ENCODE data around the gene ALDH4A1. TPM values are rescaled to one million over a fixed set of nuclear protein-coding genes. Genes with fewer than 3 reads are reported as not detected.

Gene ALDH4A1
- total and polyA plus RNA-seq, 10 of the 15 experiments (the other 5 are each of a cell fraction or from before 2014, with no cell fraction given), result 0.06 to 25.5 (median 13.0) TPM

DNA sequence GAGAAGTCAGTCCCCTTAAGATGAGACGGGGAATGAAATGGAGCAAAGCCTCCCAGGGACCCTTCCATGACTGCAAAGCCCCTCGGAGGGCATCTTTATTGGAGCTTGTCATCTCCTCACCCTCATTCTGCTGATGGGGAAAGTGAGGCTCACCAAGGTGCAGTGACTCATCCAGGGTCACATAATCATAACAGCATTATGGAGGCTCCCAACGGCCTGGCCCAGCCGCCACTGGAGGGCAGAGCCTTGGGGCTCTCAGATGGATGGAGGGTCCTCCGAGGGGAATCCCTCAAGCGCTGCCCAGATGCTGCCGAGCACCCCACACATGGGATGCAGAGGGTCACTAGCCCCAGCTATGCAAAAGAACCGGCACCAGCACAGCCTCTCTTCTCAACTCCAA, 35.2 kb upstream of the ALDH4A1 start:
- intact Hi-C loops (cut with micrococcal nuclease; ENCODE audit: unreplicated experiment) (no loop called here), in situ Hi-C loops (cut with MboI) (no loop called here)
- Histone ChIP-seq H3K27me3 (replicated peaks in 1 of 2; ENCODE audit: control insufficient read depth in 2 of 2, insufficient read depth in 2 of 2, low read length in 1 of 2) (no peaks in the 10 kb centered on the region), H3K4me2 (ENCODE audit: control insufficient read depth, insufficient read depth) (no peak overlapping the region), H3K79me2 (ENCODE audit: control insufficient read depth, insufficient read depth, low read length) (no peaks in the 10 kb centered on the region; the same call in 1 of the 2 replicates), H3K4me1 (ENCODE audit: control insufficient read depth, insufficient read depth, low read length) (0 out of 2 replicates have a peak, but pooled peaks cover 3% of the 10 kb centered on the region), H3K4me3 (no peak overlapping the region), H3K27ac (ENCODE audit: control insufficient read depth, insufficient read depth) (no peak overlapping the region), H4K20me1 (ENCODE audit: control insufficient read depth, insufficient read depth) (no peaks in the 10 kb centered on the region), H3K36me3 (ENCODE audit: control insufficient read depth in 2 of 2, insufficient read depth in 2 of 2, low read length in 1 of 2) (no peaks in the 10 kb centered on the region; a peak in 1 of 4 replicates), H3K9ac (ENCODE audit: control insufficient read depth, insufficient read depth, low read length) (no peak overlapping the region), H2AFZ (ENCODE audit: control insufficient read depth, low read depth, low read length) (no peak overlapping the region), H3K9me3 (replicated peaks; ENCODE audit: control insufficient read depth, insufficient read depth, low read length) (no peaks in the 10 kb centered on the region)
- no peak for DNase-seq (ENCODE audit: low read depth, low spot score)
- 78% methylated on average over 8 of the region's 8 CpGs for WGBS (ENCODE audit: insufficient coverage, insufficient replicate concordance, low lambda C conversion rate, missing lambda C conversion rate)
- SMC1A ChIA-PET (ENCODE audit: uncharacterized antibody, unreplicated experiment), result interaction anchor here (1.3 kb wide), 1 partner anchor 13 kb away, joined by 4 read pairs; no protein-coding TSS in a partner anchor
- FAIRE-seq, result no peak
- no peak for ATAC-seq
- POLR2A ChIA-PET, result interaction anchor here (0.9 kb wide), 1 partner anchor 9 kb away, joined by 3 read pairs; no protein-coding TSS in a partner anchor
- RAD21 ChIA-PET (ENCODE audit: unreplicated experiment), result interaction anchor here (0.6 kb wide), 1 partner anchor 88 kb away, joined by 3 read pairs; no protein-coding TSS in a partner anchor
- CTCF ChIA-PET, result no interaction called here
- no TSS peak for BruUV-seq (replicated peaks)
- TF ChIP-seq KDM1A (IDR thresholded peaks at IDR 0.05; ENCODE audit: borderline replicate concordance), result no peak
- TF ChIP-seq CUX1 (IDR thresholded peaks at IDR 0.05; ENCODE audit: insufficient replicate concordance, low read depth, low read length), result no peak
- TF ChIP-seq ZZZ3 (IDR thresholded peaks at IDR 0.05; ENCODE audit: control insufficient read depth, insufficient read length, low read depth), result no peak
- no peak for TF ChIP-seq HCFC1 (IDR thresholded peaks at IDR 0.05; ENCODE audit: low read length)
- no peak for TF ChIP-seq CBFB (IDR thresholded peaks at IDR 0.05; ENCODE audit: low read depth)
- TF ChIP-seq, protein P1, sequence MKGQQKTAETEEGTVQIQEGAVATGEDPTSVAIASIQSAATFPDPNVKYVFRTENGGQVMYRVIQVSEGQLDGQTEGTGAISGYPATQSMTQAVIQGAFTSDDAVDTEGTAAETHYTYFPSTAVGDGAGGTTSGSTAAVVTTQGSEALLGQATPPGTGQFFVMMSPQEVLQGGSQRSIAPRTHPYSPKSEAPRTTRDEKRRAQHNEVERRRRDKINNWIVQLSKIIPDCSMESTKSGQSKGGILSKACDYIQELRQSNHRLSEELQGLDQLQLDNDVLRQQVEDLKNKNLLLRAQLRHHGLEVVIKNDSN (IDR thresholded peaks at IDR 0.05; ENCODE audit: borderline replicate concordance, extremely low read length, insufficient read depth, low read depth, low read length), result no peak
- no peak for TF ChIP-seq TARDBP (IDR thresholded peaks at IDR 0.05; ENCODE audit: borderline replicate concordance)
- no peak for TF ChIP-seq RAD21 (IDR thresholded peaks at IDR 0.05; ENCODE audit: insufficient read depth, low read depth, low read length)
- TF ChIP-seq BRCA1 (IDR thresholded peaks at IDR 0.05; ENCODE audit: low read depth, low read length), result no peak
- TF ChIP-seq CTCF (IDR thresholded peaks at IDR 0.05 in 2 of 3, conservative IDR thresholded peaks at IDR 0.05 in 1 of 3; ENCODE audit: control insufficient read depth in 2 of 3, extremely low read depth in 1 of 3, insufficient read depth in 1 of 3, low read depth in 3 of 3, low read length in 3 of 3), result no peak
- TF ChIP-seq BCL11A (IDR thresholded peaks at IDR 0.05; ENCODE audit: low read depth, low read length), result no peak
- no peak for TF ChIP-seq ZNF207 (IDR thresholded peaks at IDR 0.05; ENCODE audit: borderline replicate concordance)
- TF ChIP-seq NRF1 (conservative IDR thresholded peaks at IDR 0.05; ENCODE audit: low read depth, low read length), result no peak
- no peak for TF ChIP-seq TAF1 (IDR thresholded peaks at IDR 0.05; ENCODE audit: borderline replicate concordance, low read depth, low read length)
- no peak for TF ChIP-seq BCL3 (IDR thresholded peaks at IDR 0.05; ENCODE audit: borderline replicate concordance, insufficient read depth, low read depth, low read length, poor library complexity, severe bottlenecking)
- no peak for TF ChIP-seq CREM (IDR thresholded peaks at IDR 0.05; ENCODE audit: low read depth)
